Adrenal gland (tissue), 9 donors: ENCODE results near the gene SORL1-AS1.
"Not testable (repeated sequence)": the region's sequence is repeated elsewhere in the genome, so short reads cannot be mapped to it uniquely, and the experiment has no call there.

Source experiments
- DNase-seq, 7 donors: peaks; one replicate each; pipeline ENCODE4 v3.0.0-alpha.2; 2019 to 2020
- H3K27ac ChIP-seq, 5 donors: fragments of 200-600 bp; sonication (generic) in 4 of 5; 1 replicate in 3 of 5; 2 replicates in 2 of 5; pipeline versions ENCODE4 v1.5.1 to v1.8.0; 2016 to 2020; ENCODE audit warnings: mild to moderate bottlenecking in 1 of 5
- H3K27me3 ChIP-seq: fragments of 200-600 bp; 2 replicates; pipeline ENCODE4 v1.8.0; 2021
- H3K36me3 ChIP-seq, 2 donors: fragments of 200-600 bp; replicated peaks in 1 of 2; 1 replicate in 1 of 2; 2 replicates in 1 of 2; pipeline versions ENCODE4 v1.5.1 to v1.8.0; 2018 to 2022
- H3K4me1 ChIP-seq, 2 donors: fragments of 200-600 bp; replicated peaks in 1 of 2; 1 replicate in 1 of 2; 2 replicates in 1 of 2; pipeline versions ENCODE4 v1.5.1 to v1.8.0; 2018 to 2021
- H3K4me3 ChIP-seq, 4 donors: fragments of 200-600 bp; sonication (generic) in 3 of 4; one replicate each; pipeline ENCODE4 v1.5.1; 2016 to 2018
- H3K9me3 ChIP-seq, 3 donors: fragments of 200-600 bp; sonication (generic) in 1 of 3; replicated peaks in 1 of 3; 1 replicate in 2 of 3; 2 replicates in 1 of 3; pipeline versions ENCODE4 v1.5.1 to v1.8.0; 2016 to 2021
- POLR2A ChIP-seq, 2 donors: fragments of 450-650 bp; IDR thresholded peaks; one replicate each; pipeline ENCODE4 v1.6.1; 2017; ENCODE audit warnings: antibody characterized with exemption in 2 of 2, mild to moderate bottlenecking in 2 of 2, moderate library complexity in 1 of 2
- WGBS, 4 donors: extraction: QIAGEN DNeasy Blood & Tissue Kit in 2 of 4; methylation state at CpG; one replicate each; pipeline versions ENCODE4 v1.1.5 to v1.1.7; 2013 to 2017; 5-methylcytosine and 5-hydroxymethylcytosine counted together
- intact Hi-C, 2 donors: fragments of 100-400 bp; cut with DNase I; formaldehyde crosslinking; loops; one replicate each; pipeline versions ENCODE4 v1.14.1 to v1.15.0; 2022 to 2023
- TF ChIP-seq, protein P1 (sequence below), 6 experiments: fragments of 450-650 bp in 4 of 6; fragments of 200-600 bp in 2 of 6; sonication (generic) in 1 of 6; IDR thresholded peaks; 1 replicate in 5 of 6; 2 replicates in 1 of 6; pipeline versions ENCODE4 v1.5.1 to v1.8.0; 2016 to 2021; ENCODE audit warnings: antibody characterized with exemption in 6 of 6, mild to moderate bottlenecking in 2 of 6, moderate library complexity in 1 of 6
- donor health status: healthy with polysubstance abuse.
- donor health status: Bipolar disorder and iron deficiency.
- donor health status: DM: yes; HTN: yes; CAD: no.
- donor health status: DM: no; HTN: no; CAD: no.
- donor health status: DM: no; HTN: no; CAD: no.

Gene SORL1-AS1

DNA sequence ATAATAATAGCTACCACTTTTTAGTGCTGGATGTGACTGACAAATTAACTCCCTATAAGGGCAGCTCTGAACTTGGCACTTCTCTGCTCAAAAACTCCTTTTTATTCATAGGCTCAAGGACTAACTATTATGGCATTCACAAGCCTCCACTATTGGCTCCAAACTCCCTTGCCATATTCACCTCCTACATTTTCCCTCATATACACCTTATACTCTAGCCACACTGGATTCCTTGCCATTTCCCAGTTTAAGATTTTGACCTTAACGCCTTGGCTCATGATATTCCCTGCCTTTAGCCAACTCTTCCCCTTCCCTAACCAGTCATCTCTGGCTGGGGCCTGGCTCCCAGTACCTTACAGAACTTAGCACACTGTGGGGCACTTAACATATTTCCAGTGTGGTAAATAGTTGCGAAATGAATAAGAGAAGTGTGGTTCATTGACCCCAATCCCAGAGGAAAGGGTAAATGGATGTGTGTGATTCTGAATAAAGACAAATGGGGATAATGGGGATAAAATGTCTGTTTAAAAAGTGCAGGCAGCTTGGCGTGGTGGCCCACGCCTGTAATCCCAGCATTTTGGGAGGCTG, 40.7 kb downstream of the SORL1-AS1 start:
- no peaks in the 10 kb centered on the region for H3K36me3 ChIP-seq
- no peak overlapping the region for H3K27ac ChIP-seq
- H3K27me3 ChIP-seq, result no peaks in the 10 kb centered on the region
- intact Hi-C loops, result no loop called here
- peaks cover 3 to 6% of the 10 kb centered on the region in 2 donors for H3K4me1 ChIP-seq
- 85 to 94% (median 90%) methylated on average over 4 of the region's 4 CpGs for WGBS, 4 donors
- H3K4me3 ChIP-seq, result no peak overlapping the region
- H3K9me3 ChIP-seq, result no peaks in the 10 kb centered on the region
- DNase-seq, result no peak
- no peak for TF ChIP-seq POLR2A (IDR thresholded peaks at IDR 0.05)
- TF ChIP-seq, protein P1, sequence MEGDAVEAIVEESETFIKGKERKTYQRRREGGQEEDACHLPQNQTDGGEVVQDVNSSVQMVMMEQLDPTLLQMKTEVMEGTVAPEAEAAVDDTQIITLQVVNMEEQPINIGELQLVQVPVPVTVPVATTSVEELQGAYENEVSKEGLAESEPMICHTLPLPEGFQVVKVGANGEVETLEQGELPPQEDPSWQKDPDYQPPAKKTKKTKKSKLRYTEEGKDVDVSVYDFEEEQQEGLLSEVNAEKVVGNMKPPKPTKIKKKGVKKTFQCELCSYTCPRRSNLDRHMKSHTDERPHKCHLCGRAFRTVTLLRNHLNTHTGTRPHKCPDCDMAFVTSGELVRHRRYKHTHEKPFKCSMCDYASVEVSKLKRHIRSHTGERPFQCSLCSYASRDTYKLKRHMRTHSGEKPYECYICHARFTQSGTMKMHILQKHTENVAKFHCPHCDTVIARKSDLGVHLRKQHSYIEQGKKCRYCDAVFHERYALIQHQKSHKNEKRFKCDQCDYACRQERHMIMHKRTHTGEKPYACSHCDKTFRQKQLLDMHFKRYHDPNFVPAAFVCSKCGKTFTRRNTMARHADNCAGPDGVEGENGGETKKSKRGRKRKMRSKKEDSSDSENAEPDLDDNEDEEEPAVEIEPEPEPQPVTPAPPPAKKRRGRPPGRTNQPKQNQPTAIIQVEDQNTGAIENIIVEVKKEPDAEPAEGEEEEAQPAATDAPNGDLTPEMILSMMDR (IDR thresholded peaks at IDR 0.05), result no peak

DNA sequence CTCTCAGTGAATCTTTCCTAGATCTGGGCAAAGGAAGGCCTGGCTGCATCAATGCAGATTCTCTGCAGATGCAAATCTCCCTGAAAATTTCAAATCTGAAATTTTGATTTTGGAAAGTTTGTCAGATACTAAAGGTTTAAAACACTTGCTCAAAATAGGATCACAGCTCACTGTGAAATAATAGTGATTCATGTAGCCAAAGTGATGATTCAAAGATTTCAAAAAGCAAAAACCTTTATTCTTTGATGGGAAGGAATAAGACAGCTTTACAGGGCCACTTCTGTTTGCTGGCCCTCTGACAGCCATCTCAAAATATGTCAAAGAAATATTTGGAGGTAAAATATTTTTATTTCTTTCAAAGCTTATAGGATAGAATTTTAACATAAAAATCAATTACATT, 41.4 kb downstream of the SORL1-AS1 start:
- DNase-seq, H3K9me3 ChIP-seq, H3K4me1 ChIP-seq, intact Hi-C loops, H3K4me3 ChIP-seq, H3K36me3 ChIP-seq, H3K27me3 ChIP-seq, H3K27ac ChIP-seq: not testable (repeated sequence)

DNA sequence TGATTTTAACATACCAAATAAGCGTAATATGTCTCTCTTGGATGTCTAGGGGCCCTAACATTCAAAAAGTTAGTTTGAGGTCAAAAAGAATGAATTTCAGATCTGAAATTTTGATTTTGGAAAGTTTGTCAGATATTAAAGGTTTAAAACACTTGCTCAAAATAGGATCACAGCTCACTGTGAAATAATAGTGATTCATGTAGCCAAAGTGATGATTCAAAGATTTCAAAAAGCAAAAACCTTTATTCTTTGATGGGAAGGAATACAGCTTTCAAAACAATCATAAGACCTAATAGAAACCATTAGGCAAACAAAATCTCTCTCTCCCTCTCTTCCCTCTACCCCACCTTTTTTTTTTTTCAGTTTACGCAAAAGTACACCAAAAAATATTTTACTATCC, 42.7 kb downstream of the SORL1-AS1 start:
- intact Hi-C loops, result not testable (repeated sequence)

DNA sequence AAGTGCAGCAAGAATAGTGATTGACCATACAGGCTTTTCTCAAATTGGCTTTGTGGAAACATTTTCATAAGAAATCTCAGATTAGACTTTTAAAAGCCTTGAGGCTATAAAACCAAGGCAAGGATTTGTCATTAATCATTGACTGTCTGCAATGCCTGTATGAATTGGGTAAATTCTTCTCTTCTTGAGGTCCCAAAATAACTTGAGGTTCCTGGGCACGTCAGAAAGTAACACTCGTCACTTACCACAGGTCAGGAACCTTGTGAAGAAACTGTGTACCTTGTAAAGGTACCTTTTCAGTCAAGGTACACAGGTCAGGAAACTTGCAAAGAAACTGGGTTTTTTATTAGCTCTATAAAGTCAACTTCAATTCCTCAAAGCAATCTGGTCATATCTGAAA, 43.9 kb downstream of the SORL1-AS1 start:
- Histone ChIP-seq H3K4me3 (no peak overlapping the region), H3K27ac (no peak overlapping the region), H3K27me3 (no peaks in the 10 kb centered on the region), H3K4me1 (no peaks in the 10 kb centered on the region), H3K9me3 (no peaks in the 10 kb centered on the region), H3K36me3 (no peaks in the 10 kb centered on the region)
- no peak for DNase-seq
- TF ChIP-seq, protein P1 (IDR thresholded peaks at IDR 0.05), result no peak
- TF ChIP-seq POLR2A (IDR thresholded peaks at IDR 0.05), result no peak
- WGBS, 4 donors, result 58 to 83% (median 68%) methylated on average over 2 of the region's 2 CpGs
- intact Hi-C loops, result no loop called here

More for the DNA sequence above, 42.7 kb downstream of the SORL1-AS1 start:
- not testable (repeated sequence) for H3K27ac ChIP-seq, H3K36me3 ChIP-seq, H3K27me3 ChIP-seq, DNase-seq, H3K4me1 ChIP-seq, H3K4me3 ChIP-seq, H3K9me3 ChIP-seq
- WGBS, 4 donors, result 89 to 95% (median 92%) methylated on average over 2 of the region's 2 CpGs

DNA sequence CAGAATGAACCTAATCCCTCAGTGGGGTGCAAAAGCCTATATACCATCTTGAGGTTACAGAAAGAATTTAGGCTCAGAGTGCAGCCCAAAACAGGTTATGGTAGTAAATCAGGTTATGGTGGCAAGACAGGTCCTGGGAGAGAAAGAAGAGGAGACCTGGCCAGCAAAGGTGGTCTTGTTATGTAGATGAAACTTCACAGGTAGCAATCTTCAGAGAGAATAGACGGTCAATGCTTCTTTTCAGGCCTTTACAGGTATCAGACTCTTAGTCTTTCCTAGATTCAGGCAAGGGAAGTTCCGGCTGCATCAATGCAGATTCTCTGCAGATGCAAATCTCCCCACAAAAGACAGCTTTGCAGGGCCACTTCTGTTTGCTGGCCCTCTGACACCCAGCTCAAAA, 46.5 kb downstream of the SORL1-AS1 start:
- no peak for TF ChIP-seq POLR2A (IDR thresholded peaks at IDR 0.05)
- TF ChIP-seq, protein P1 (IDR thresholded peaks at IDR 0.05), result no peak
- Histone ChIP-seq H3K4me3 (no peak overlapping the region), H3K27ac (no peak overlapping the region), H3K9me3 (peaks cover 0 to 10% (median 0%) of the 10 kb centered on the region in 3 donors), H3K4me1 (no peaks in the 10 kb centered on the region), H3K36me3 (no peaks in the 10 kb centered on the region), H3K27me3 (no peaks in the 10 kb centered on the region)
- WGBS, 4 donors, result 83 to 90% (median 85%) methylated on average over 2 of the region's 2 CpGs
- DNase-seq, result no peak
- intact Hi-C loops, result no loop called here
